ENCODE measurements around the gene FAM124A.

FAM124A gene

DNA sequence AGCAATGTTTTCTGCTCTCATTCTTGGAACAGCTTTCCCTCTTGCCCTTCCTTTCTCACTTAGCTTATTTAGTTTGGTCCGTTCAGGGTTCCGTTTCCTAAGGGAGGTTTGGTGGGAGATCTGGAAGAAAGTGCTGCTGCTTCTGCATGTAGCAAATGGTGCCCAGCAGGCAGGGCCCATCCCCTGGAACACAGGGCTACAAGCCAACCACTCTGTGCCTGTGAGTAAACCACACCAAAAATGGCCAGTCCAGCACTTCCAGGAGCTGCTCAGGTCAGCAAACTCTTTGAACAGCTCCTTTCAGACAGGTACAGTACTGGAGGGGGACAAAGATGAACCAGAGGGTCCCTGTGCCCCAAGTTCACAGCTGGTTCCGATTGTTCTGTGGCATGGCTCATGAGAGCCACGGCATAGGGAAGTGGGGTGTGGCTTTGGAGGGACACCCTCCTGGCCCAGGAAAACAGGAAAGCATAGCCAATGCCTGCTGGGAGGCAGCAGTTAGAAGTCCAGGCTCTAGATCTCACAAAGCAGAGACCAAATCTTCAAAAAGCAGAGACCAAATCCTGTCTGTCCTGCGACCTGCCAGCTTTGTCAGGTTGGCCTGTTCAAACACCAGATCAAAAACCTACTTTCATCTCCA lies 39.5 kb downstream of the FAM124A start:
- no peak for DNase-seq
- no peaks in the 10 kb centered on the region for H3K9me3 ChIP-seq (ENCODE audit: control insufficient read depth, low read length)
- H3K27me3 ChIP-seq (replicated peaks; ENCODE audit: control insufficient read depth, insufficient read depth, low read length, poor library complexity, severe bottlenecking), result no peaks in the 10 kb centered on the region
- H3K4me3 ChIP-seq (ENCODE audit: insufficient read depth, low read depth, low read length, poor library complexity, severe bottlenecking), result no peak overlapping the region
- H3K27ac ChIP-seq (ENCODE audit: insufficient read depth, low read length, poor library complexity, severe bottlenecking), result no peak overlapping the region
- H3K36me3 ChIP-seq (ENCODE audit: control insufficient read depth, insufficient read depth, low read length), result no peaks in the 10 kb centered on the region
- H3K4me1 ChIP-seq (ENCODE audit: control insufficient read depth, insufficient read depth, low read length, poor library complexity, severe bottlenecking), result no peaks in the 10 kb centered on the region

DNA sequence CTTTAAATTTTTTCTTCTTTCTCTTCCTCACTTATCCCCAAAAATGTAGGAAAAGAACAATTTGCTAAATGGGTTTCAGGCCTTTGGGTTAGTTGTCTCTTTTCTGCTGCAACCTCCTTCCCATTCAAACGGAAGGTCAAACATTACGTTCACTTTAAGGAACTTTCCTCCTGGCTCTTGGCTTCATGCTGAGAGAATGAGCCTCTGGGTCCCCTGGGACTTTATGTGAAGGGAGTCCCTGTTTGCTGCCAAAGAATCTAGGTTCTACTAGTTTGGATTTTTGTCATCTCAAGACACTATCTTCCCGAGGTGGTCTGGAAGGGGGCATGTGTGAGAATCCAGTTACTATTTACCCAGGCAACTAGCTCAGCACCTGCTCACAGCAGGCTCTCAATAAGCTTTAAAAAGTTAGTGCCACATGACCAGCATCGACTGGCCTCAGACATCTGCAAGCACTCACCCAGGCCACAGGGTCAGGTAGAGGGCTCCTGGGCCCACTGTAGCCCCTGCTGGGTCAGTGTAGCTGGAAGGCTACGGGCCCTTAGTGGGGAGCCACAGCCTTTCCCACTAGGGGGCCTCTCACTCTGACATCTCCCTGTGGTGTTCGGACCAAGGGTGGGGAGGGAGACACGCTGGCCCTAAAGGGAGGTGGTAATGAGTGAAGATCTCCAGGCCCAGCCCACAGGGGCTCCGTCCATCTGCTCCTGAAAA lies 40.5 kb downstream of the FAM124A start:
- H3K4me1 ChIP-seq (ENCODE audit: control insufficient read depth, insufficient read depth, low read length, poor library complexity, severe bottlenecking), result no peaks in the 10 kb centered on the region
- H3K27ac ChIP-seq (ENCODE audit: insufficient read depth, low read length, poor library complexity, severe bottlenecking), result no peak overlapping the region
- H3K36me3 ChIP-seq (ENCODE audit: control insufficient read depth, insufficient read depth, low read length), result no peaks in the 10 kb centered on the region
- DNase-seq, result no peak
- H3K9me3 ChIP-seq (ENCODE audit: control insufficient read depth, low read length), result no peaks in the 10 kb centered on the region
- no peak overlapping the region for H3K4me3 ChIP-seq (ENCODE audit: insufficient read depth, low read depth, low read length, poor library complexity, severe bottlenecking)
- H3K27me3 ChIP-seq (replicated peaks; ENCODE audit: control insufficient read depth, insufficient read depth, low read length, poor library complexity, severe bottlenecking), result no peaks in the 10 kb centered on the region

DNA sequence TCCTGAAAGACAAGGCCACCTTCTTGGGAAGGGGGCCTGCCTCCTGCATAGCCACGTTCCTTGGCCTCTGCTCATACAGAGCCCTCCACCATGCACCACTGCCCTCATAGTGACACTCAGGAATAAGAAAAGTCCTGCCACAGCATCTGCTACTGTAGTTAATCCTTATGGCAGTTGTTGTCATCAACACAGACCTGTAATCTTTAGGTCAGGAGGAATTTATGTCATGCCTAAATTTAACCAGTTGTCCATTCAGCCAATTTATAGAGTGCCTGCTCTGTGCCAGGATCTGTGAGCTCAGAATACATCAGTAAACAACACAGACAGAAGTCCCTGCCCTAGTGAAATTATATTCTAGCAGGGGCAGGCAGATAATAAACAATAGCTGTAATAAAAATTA lies 44.4 kb downstream of the FAM124A start:
- Histone ChIP-seq H3K36me3 (ENCODE audit: control insufficient read depth, insufficient read depth, low read length) (no peaks in the 10 kb centered on the region), H3K4me1 (ENCODE audit: control insufficient read depth, insufficient read depth, low read length, poor library complexity, severe bottlenecking) (no peaks in the 10 kb centered on the region), H3K9me3 (ENCODE audit: control insufficient read depth, low read length) (no peaks in the 10 kb centered on the region), H3K4me3 (ENCODE audit: insufficient read depth, low read depth, low read length, poor library complexity, severe bottlenecking) (no peak overlapping the region), H3K27ac (ENCODE audit: insufficient read depth, low read length, poor library complexity, severe bottlenecking) (no peak overlapping the region), H3K27me3 (replicated peaks; ENCODE audit: control insufficient read depth, insufficient read depth, low read length, poor library complexity, severe bottlenecking) (no peaks in the 10 kb centered on the region)
- no peak for DNase-seq

DNA sequence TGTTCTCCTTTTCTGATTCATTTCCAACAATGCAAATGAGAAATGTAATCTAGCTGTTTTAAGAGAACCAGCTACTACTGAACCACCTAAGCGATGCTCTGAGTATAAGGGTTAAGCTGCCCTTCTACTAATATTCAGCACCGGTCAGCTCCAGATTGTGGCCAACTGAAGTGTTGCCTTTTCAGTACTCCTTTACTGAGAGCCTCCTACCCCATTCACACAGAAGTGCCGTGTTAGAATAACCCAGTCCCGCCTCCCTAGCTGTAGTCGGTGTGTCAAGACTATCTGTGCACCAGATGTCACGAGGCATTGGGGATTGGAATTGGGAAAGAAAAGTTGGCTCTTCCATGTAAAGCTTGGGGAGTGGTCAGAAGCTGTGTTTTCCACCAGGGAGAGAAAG lies 45.4 kb downstream of the FAM124A start:
- H3K27ac ChIP-seq (ENCODE audit: insufficient read depth, low read length, poor library complexity, severe bottlenecking), result no peak overlapping the region
- H3K36me3 ChIP-seq (ENCODE audit: control insufficient read depth, insufficient read depth, low read length), result no peaks in the 10 kb centered on the region
- H3K4me3 ChIP-seq (ENCODE audit: insufficient read depth, low read depth, low read length, poor library complexity, severe bottlenecking), result no peak overlapping the region
- no peak for DNase-seq
- no peaks in the 10 kb centered on the region for H3K4me1 ChIP-seq (ENCODE audit: control insufficient read depth, insufficient read depth, low read length, poor library complexity, severe bottlenecking)
- no peaks in the 10 kb centered on the region for H3K9me3 ChIP-seq (ENCODE audit: control insufficient read depth, low read length)
- H3K27me3 ChIP-seq (replicated peaks; ENCODE audit: control insufficient read depth, insufficient read depth, low read length, poor library complexity, severe bottlenecking), result no peaks in the 10 kb centered on the region

DNA sequence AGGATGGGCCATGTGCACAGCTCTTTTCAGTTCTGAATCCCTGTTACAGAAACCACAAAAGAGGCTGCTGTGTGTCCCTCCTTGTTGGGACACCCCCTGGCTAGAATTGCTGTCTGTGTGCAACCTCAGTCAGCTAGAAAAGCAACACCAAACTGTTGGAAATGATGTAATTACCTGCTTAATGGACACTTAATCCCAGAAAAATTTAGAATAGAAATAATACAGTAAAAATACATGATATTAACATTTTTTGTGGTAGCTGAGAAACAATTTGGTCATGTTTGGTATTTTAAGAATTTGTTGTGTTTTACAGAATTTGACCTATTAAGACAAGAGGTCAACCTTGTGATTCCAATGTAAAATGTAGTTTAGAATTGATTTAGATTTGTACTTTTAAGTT lies 46.8 kb downstream of the FAM124A start:
- no peak for DNase-seq
- Histone ChIP-seq H3K27me3 (replicated peaks; ENCODE audit: control insufficient read depth, insufficient read depth, low read length, poor library complexity, severe bottlenecking) (no peaks in the 10 kb centered on the region), H3K27ac (ENCODE audit: insufficient read depth, low read length, poor library complexity, severe bottlenecking) (no peak overlapping the region), H3K4me1 (ENCODE audit: control insufficient read depth, insufficient read depth, low read length, poor library complexity, severe bottlenecking) (no peaks in the 10 kb centered on the region), H3K9me3 (ENCODE audit: control insufficient read depth, low read length) (no peaks in the 10 kb centered on the region), H3K4me3 (ENCODE audit: insufficient read depth, low read depth, low read length, poor library complexity, severe bottlenecking) (no peak overlapping the region), H3K36me3 (ENCODE audit: control insufficient read depth, insufficient read depth, low read length) (no peaks in the 10 kb centered on the region)

DNA sequence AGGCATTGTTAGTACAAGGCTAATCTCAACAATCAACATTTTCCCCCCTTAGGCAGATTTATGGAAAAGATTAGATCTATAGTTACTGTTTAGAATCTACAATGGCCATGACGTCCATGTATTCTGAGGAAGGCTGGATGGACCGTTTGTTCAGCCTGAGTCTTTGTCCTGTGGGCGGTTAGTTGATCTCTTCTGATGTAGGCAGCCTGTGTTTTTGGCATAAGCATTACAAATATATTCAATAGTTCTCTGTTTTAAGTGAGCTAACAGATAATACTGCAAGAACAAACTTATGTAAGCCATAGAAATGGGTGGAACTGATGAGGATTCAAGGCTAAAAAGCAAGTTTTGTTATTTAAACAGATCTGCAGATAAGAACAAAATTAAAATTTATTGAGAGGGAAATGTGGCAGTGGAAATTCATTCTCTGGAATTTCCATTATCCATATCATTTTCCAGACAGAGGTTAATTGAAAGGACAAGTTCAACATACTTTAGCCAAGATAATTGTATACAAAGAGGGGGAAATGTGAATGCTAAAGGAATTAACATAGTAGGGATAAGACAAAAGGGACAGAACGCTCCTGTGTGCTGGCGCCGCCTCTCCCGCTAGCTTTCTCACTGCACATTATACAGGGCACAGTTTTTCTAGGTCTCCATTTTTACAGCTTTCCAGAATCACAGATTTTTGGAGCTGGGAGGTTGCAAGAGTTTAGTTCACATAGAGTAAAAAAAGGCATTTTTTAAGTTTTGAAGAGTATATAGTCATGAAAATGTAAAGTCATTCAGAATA lies 48.6 kb downstream of the FAM124A start:
- Histone ChIP-seq H3K27ac (ENCODE audit: insufficient read depth, low read length, poor library complexity, severe bottlenecking) (no peak overlapping the region), H3K4me3 (ENCODE audit: insufficient read depth, low read depth, low read length, poor library complexity, severe bottlenecking) (no peak overlapping the region), H3K9me3 (ENCODE audit: control insufficient read depth, low read length) (no peaks in the 10 kb centered on the region)

DNA sequence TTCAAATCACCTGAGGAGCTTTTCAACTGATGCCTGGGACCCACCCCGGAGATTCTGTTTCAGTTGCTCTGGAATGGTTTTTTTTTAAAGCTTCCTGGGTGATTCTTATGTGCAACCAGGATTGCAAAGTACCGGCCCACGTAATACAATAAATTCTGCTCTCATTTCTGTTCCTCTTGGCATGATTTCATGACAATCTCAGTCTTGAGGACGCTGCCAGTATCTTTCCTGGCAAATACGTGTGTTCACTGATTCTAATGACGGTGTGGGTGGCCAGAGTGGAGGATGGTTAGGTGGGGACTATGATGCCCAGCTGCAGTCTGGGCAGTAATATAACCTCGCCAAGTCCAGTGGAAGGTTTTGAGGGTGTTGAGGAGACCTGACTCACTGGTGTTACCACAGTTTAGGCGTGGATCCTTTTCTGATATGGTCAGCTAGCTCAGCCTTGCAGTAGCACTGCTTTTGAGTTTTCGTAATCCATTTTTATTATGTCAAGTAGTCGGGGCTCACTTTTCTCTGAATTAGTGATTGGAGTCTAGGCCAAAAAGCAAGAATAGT lies 49.4 kb downstream of the FAM124A start:
- no peaks in the 10 kb centered on the region for H3K36me3 ChIP-seq (ENCODE audit: control insufficient read depth, insufficient read depth, low read length)
- H3K4me3 ChIP-seq (ENCODE audit: insufficient read depth, low read depth, low read length, poor library complexity, severe bottlenecking), result no peak overlapping the region
- no peak overlapping the region for H3K27ac ChIP-seq (ENCODE audit: insufficient read depth, low read length, poor library complexity, severe bottlenecking)
- DNase-seq, result no peak
- H3K4me1 ChIP-seq (ENCODE audit: control insufficient read depth, insufficient read depth, low read length, poor library complexity, severe bottlenecking), result no peaks in the 10 kb centered on the region
- H3K27me3 ChIP-seq (replicated peaks; ENCODE audit: control insufficient read depth, insufficient read depth, low read length, poor library complexity, severe bottlenecking), result no peaks in the 10 kb centered on the region
- H3K9me3 ChIP-seq (ENCODE audit: control insufficient read depth, low read length), result no peaks in the 10 kb centered on the region

More for the DNA sequence above, 48.6 kb downstream of the FAM124A start:
- H3K36me3 ChIP-seq (ENCODE audit: control insufficient read depth, insufficient read depth, low read length), result no peaks in the 10 kb centered on the region
- no peak for DNase-seq
- H3K27me3 ChIP-seq (replicated peaks; ENCODE audit: control insufficient read depth, insufficient read depth, low read length, poor library complexity, severe bottlenecking), result no peaks in the 10 kb centered on the region
- H3K4me1 ChIP-seq (ENCODE audit: control insufficient read depth, insufficient read depth, low read length, poor library complexity, severe bottlenecking), result no peaks in the 10 kb centered on the region

DNA sequence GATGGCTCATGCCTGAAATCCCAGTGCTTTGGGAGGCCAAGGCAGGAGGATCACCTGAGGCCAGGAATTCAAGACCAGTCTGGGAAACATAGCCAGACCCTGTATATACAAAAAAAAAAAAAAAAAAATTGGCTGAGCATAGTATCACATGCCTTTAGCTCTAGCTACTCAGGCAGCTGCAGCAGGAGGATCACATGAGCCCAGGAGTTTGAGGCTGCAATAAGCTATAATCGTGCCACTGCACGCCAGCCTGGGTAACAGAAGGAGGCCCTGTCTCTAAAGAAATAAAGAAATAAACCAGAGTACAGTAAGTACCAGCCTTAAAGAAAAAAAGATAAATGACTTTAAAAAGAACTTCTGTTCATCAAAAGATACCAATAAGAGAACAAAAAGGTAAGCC lies 52.9 kb downstream of the FAM124A start:
- DNase-seq, result no peak
- Histone ChIP-seq H3K4me3 (ENCODE audit: insufficient read depth, low read depth, low read length, poor library complexity, severe bottlenecking) (no peak overlapping the region), H3K9me3 (ENCODE audit: control insufficient read depth, low read length) (no peaks in the 10 kb centered on the region), H3K36me3 (ENCODE audit: control insufficient read depth, insufficient read depth, low read length) (no peaks in the 10 kb centered on the region), H3K4me1 (ENCODE audit: control insufficient read depth, insufficient read depth, low read length, poor library complexity, severe bottlenecking) (no peaks in the 10 kb centered on the region), H3K27ac (ENCODE audit: insufficient read depth, low read length, poor library complexity, severe bottlenecking) (no peak overlapping the region), H3K27me3 (replicated peaks; ENCODE audit: control insufficient read depth, insufficient read depth, low read length, poor library complexity, severe bottlenecking) (no peaks in the 10 kb centered on the region)

DNA sequence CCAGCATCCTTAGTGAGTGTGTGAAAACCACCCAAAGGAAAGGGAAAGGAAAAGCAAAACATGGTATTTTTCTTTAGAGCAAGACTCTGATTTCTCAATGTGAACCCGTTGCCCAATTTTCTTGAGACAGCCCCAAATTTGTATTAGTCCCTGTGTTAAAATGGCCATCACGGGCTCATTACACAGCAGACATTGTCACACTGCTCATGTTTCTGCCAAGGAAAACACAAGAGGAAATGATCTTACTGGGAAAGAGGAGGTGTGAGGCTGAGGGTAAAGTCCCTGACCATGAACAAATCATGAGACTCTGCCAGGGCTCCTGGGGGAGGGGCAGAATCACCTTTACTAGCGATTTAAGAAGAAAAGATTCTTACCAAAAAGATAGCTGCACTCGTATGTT lies 54.4 kb downstream of the FAM124A start:
- no peaks in the 10 kb centered on the region for H3K4me1 ChIP-seq (ENCODE audit: control insufficient read depth, insufficient read depth, low read length, poor library complexity, severe bottlenecking)
- DNase-seq, result no peak
- no peaks in the 10 kb centered on the region for H3K27me3 ChIP-seq (replicated peaks; ENCODE audit: control insufficient read depth, insufficient read depth, low read length, poor library complexity, severe bottlenecking)
- no peaks in the 10 kb centered on the region for H3K36me3 ChIP-seq (ENCODE audit: control insufficient read depth, insufficient read depth, low read length)
- H3K9me3 ChIP-seq (ENCODE audit: control insufficient read depth, low read length), result no peaks in the 10 kb centered on the region
- no peak overlapping the region for H3K4me3 ChIP-seq (ENCODE audit: insufficient read depth, low read depth, low read length, poor library complexity, severe bottlenecking)
- no peak overlapping the region for H3K27ac ChIP-seq (ENCODE audit: insufficient read depth, low read length, poor library complexity, severe bottlenecking)

DNA sequence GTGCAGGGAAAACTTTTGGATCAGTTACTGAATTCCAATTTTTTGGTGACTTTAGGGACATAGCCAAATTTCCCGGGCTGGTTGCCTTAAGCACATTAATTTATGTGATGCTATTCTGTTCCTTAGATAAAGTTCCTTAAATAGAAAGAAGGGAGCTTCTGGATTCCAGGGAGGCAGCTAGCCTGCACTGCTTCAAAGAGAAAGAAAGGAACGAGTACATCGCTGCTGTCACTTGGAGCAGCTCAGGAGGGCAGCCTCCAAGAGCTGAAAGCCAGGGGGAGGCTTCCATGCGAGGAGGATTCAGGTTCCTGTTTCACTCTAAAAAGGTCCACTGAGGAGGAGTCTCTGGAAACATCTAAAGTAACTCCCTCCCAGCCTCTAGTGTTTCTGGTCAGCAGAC lies 55.7 kb downstream of the FAM124A start:
- no peaks in the 10 kb centered on the region for H3K4me1 ChIP-seq (ENCODE audit: control insufficient read depth, insufficient read depth, low read length, poor library complexity, severe bottlenecking)
- no peaks in the 10 kb centered on the region for H3K36me3 ChIP-seq (ENCODE audit: control insufficient read depth, insufficient read depth, low read length)
- no peak overlapping the region for H3K4me3 ChIP-seq (ENCODE audit: insufficient read depth, low read depth, low read length, poor library complexity, severe bottlenecking)
- DNase-seq, result no peak
- H3K9me3 ChIP-seq (ENCODE audit: control insufficient read depth, low read length), result no peaks in the 10 kb centered on the region
- H3K27ac ChIP-seq (ENCODE audit: insufficient read depth, low read length, poor library complexity, severe bottlenecking), result no peak overlapping the region
- no peaks in the 10 kb centered on the region for H3K27me3 ChIP-seq (replicated peaks; ENCODE audit: control insufficient read depth, insufficient read depth, low read length, poor library complexity, severe bottlenecking)

All from effector memory CD4-positive, alpha-beta T cell (primary cell).